HAP-1 (cell line): ENCODE data around the gene RAB22A.
A peak's percentile ranks its signal among the peaks of the same experiment; 100 is the strongest.

Experiments
- DNase-seq, 2 experiments: peaks; one replicate each; pipeline ENCODE4 v3.0.0-alpha.2; 2016 to 2020; ENCODE audit warnings: low spot score in 2 of 2
- H3K27me3 ChIP-seq: fragments of 250-450 bp; sonication (Bioruptor Pico); 2 replicates; pipeline ENCODE4 v1.5.1; 2020; ENCODE audit warnings: low read depth, mild to moderate bottlenecking, moderate library complexity
- H3K36me3 ChIP-seq: fragments of 250-450 bp; sonication (Bioruptor Pico); replicated peaks from 2 replicates; pipeline ENCODE4 v1.5.1; 2020; ENCODE audit warnings: mild to moderate bottlenecking
- H3K4me1 ChIP-seq: fragments of 250-450 bp; sonication (Bioruptor Pico); 2 replicates; pipeline ENCODE4 v1.5.1; 2020; ENCODE audit warnings: mild to moderate bottlenecking
- H3K4me3 ChIP-seq: fragments of 250-450 bp; sonication (Bioruptor Pico); 2 replicates; pipeline ENCODE4 v1.5.1; 2020; ENCODE audit warnings: mild to moderate bottlenecking, moderate library complexity
- H3K9me3 ChIP-seq: fragments of 250-450 bp; sonication (Bioruptor Pico); 2 replicates; pipeline ENCODE4 v1.5.1; 2020; ENCODE audit warnings: mild to moderate bottlenecking, moderate library complexity
- in situ Hi-C: fragments of 300-500 bp; cut with MboI; formaldehyde crosslinking; loops from 3 replicates; pipeline ENCODE4 v1.14.3; 2020; ENCODE audit warnings: low sequenced_read_pairs, inconsistent platforms, mixed read lengths

Gene RAB22A, protein sequence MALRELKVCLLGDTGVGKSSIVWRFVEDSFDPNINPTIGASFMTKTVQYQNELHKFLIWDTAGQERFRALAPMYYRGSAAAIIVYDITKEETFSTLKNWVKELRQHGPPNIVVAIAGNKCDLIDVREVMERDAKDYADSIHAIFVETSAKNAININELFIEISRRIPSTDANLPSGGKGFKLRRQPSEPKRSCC

DNA sequence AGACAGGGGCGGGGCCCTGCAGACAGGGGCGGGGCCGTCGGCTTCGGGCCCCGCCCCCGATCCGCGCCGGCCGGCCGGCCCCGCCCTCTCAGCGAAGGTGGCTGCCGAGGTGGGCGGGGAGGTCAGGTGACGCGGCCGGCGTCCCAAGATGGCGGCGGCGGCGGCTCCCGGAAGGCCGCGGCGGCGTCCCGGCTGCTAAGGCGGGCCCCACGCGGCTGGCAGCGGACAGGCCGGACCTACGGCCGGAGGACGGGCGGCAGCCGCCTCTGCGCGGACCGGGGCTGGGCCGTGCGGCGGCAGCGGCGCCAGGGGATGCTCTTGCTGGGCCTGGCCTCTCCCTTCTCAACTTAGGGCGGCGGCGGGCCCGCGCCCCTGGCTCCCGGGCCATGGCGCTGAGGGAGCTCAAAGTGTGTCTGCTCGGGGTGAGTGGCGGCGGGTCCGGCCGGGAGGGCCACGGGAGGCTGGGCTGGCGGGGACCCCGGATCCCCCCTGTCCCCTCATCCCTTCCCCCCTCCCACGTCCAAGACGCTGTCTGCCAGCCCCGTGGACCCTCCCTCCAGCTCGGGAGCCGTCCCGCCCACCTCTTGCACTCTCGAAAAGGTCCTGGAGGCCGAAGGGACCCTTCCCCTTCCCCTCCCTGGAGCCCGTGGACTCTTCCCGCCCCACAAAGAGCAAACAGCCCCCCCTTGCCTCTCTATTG lies at the start of gene RAB22A:
TSS of gene RAB22A (plus strand) at position 125 of the 700 bp plus-strand sequence. CDS start at position 387, 262 bp downstream.
- Histone ChIP-seq H3K4me1 (peaks cover 11% of the 10 kb centered on the region), H3K4me3 (peak within 1 kb of the TSS; percentile 76), H3K27me3 (no peaks in the 10 kb centered on the region), H3K36me3 (peaks cover 9% of the 10 kb centered on the region), H3K9me3 (no peaks in the 10 kb centered on the region)
- DNase-seq: peak; percentile 51 to 81
- in situ Hi-C loops: no loop called here

DNA sequence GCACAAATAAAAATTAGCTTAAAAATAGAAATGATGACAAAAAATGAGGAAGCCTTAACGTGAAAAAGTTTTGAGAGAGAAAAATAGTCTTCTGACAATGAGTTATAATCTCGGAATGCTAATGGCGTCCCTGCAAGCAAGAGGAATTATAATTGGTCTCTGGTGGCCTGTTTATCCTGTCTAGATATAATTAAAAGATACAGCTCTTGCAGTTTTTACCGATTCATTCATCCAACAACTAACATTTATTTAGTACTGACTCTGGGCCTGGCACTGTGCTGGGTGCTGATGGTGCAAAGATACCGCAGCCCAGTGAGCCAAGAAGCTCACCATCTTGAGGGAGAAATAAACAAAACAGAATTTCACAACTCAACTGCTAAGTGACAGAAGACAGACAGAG lies 49.5 kb upstream of the RAB22A start:
- Histone ChIP-seq H3K4me1 (no peaks in the 10 kb centered on the region), H3K36me3 (no peaks in the 10 kb centered on the region), H3K27me3 (no peaks in the 10 kb centered on the region), H3K9me3 (no peaks in the 10 kb centered on the region), H3K4me3 (no peak overlapping the region)
- no peak for DNase-seq
- in situ Hi-C loops: no loop called here

DNA sequence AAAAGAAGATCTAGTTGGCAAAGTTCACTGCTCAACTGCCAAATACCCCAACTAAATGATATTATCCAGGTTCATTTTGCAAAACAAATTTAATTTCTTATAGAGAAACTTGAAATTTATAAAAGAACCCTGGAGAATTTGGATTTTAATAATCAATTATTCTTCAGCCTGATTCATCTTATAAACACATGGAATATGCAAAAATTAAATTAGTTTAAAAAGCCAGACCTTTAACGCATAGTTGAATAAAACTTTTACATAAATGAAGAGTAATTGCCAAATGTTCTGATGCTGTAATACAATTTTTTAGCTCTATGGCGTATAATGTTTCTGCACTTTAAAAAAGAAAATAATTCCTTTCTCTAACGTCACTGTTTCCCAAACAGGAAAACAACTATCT lies 47.9 kb upstream of the RAB22A start:
- Histone ChIP-seq H3K36me3 (no peaks in the 10 kb centered on the region), H3K4me1 (no peaks in the 10 kb centered on the region), H3K27me3 (no peaks in the 10 kb centered on the region), H3K4me3 (no peak overlapping the region), H3K9me3 (no peaks in the 10 kb centered on the region)
- DNase-seq: no peak
- in situ Hi-C loops: no loop called here

DNA sequence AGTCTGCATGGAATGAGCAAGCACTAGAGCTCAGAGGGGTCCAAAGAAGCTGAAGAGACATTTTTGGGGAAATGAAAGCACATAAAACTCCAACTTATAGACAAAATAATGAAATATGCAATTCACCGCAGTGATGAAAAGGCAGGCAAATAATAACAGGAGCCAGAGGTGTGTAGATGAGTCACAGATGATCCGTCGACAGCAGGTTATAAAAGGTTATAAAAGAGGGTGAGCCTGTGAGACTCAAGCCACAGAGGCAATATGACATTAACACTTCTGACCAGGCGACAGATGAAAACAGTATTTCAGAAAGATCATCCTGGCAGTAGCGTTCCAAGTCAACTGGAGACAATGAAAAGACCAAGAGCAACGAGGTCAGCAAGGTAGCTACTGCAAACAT lies 45.2 kb upstream of the RAB22A start:
- H3K9me3 ChIP-seq: no peaks in the 10 kb centered on the region
- H3K4me3 ChIP-seq: no peak overlapping the region
- H3K36me3 ChIP-seq: no peaks in the 10 kb centered on the region
- DNase-seq: no peak
- no peaks in the 10 kb centered on the region for H3K27me3 ChIP-seq
- in situ Hi-C loops: no loop called here
- no peaks in the 10 kb centered on the region for H3K4me1 ChIP-seq

DNA sequence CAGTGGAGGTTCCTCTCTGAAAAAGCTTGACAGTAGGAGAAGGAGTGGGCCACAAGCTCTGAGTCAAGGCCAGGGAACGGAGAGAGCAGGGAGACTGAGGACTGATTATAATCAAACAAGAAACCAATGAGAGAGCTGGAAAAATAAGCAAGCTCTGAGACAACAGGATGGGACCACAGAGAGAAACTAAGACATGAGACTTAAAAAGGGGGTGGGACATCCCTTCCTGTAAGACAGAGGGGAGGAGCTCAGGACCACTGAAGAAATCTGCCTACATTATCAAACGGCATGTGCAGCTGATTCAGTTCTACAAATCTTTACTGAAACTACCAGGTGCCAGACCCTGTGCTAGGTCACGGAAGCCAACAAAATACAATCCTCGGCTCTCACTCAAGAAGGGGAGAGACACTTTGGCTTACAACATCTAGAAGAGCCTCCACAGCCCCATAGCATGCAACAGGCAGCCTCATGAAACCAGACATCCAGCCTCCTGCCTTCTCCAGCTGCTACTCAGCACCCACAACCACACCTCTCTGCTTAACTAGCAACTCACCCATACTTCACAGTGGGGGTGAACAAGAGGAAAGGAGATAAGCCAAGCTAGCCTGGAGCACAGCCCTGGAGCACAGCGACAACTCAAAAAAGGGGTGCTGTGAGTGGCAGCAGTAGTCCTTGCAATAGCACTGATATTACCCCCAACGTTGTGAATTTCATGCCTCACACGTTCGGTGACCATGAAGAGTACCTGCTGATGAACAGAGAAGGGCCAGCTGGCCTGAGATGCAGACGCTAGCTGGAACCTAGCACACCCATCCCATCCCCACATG lies 41.9 kb upstream of the RAB22A start:
- Histone ChIP-seq H3K4me3 (no peak overlapping the region), H3K4me1 (no peaks in the 10 kb centered on the region), H3K27me3 (no peaks in the 10 kb centered on the region), H3K36me3 (no peaks in the 10 kb centered on the region), H3K9me3 (no peaks in the 10 kb centered on the region)
- in situ Hi-C loops: no loop called here
- no peak for DNase-seq

DNA sequence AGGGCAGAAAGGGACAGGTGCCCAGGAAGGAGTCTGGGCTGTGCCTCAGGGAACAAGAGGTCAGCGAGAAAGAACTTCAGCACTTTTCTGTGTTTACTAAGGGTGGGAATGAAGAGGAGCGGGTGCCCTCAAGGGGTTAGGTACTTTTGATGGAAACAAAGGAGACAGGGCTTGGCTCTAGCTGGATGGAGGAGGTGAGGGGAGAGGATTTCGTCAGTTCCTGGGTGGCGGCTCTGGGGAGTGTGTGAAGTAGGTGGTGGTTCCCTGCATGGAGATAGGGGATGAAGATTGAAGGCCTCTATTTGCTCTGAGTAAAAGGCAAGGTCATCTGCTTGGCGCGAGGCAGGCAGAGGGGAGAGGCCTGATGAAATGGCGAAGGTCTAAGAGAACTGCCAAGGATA lies 41.1 kb upstream of the RAB22A start:
- in situ Hi-C loops: no loop called here
- Histone ChIP-seq H3K36me3 (no peaks in the 10 kb centered on the region), H3K4me1 (no peaks in the 10 kb centered on the region), H3K9me3 (no peaks in the 10 kb centered on the region), H3K27me3 (no peaks in the 10 kb centered on the region), H3K4me3 (no peak overlapping the region)
- DNase-seq: no peak

DNA sequence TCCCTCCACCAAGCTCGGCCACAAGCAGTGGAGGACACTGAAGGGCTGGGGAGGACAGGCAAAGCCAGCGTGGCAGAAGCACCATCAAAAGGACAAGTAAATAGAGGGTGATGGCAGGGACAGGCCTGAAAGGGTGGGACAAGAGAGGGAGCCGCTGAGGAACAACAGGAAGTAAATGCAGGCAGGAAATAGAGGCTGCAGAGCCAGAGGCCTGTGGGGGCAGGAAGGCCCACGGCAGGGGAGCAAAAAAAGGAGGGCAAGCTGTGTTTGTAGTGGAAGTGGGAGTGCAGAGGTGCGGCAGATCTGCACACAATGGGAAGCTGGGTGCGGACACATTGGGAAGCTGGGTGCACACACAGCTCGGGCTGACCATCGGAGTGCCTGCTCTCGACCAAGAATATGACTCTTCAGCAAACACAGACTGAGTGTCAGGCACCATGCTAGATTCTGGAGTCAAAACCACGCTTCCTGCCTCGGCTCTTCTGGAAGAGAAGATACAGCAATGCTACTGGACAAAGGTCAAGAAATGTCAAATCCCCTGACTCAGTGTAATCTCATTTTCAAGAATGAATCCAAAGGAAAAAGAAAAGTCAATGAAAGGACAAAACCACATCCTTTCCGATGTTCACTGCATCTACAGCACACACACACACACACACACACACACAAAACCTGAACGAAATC lies 40.4 kb upstream of the RAB22A start:
- Histone ChIP-seq H3K4me1 (no peaks in the 10 kb centered on the region), H3K36me3 (no peaks in the 10 kb centered on the region), H3K27me3 (no peaks in the 10 kb centered on the region), H3K9me3 (no peaks in the 10 kb centered on the region), H3K4me3 (no peak overlapping the region)
- in situ Hi-C loops: no loop called here
- no peak for DNase-seq

DNA sequence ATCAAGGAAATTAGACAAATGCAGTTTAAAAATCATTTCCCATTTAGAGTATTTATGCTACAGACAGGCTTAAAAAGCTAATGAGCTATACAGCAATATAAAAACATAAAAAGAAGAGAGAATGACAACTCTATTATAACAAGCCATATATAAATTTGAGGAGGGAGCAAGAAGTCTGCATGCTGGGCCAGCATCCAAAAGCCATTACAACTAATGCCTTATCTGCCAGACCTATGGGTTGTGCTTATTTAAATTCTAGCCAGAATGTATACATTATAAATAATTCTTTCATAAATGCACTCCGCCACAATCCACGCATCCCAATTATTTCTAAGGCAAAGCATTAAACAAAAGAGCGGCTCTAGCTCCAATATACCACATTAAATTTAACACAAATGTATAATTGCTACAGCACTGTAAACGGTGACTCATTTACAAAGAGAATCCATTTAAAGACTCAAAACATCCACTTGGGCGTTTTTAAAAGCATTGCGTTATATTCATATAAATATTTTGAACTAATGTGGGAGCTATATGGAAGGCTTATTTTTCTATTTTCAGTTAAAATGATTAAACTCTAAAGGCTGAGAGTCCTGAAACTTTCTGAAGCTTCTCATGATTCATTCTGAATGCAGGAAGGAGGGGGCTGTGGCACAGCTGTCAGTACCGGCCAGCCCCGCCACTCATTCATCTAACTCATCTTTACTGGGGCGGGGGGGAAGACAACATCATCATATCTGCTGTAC lies 37.7 kb upstream of the RAB22A start:
- no peaks in the 10 kb centered on the region for H3K4me1 ChIP-seq
- in situ Hi-C loops: no loop called here
- H3K4me3 ChIP-seq: no peak overlapping the region
- H3K27me3 ChIP-seq: no peaks in the 10 kb centered on the region
- no peaks in the 10 kb centered on the region for H3K9me3 ChIP-seq
- DNase-seq: no peak
- no peaks in the 10 kb centered on the region for H3K36me3 ChIP-seq

DNA sequence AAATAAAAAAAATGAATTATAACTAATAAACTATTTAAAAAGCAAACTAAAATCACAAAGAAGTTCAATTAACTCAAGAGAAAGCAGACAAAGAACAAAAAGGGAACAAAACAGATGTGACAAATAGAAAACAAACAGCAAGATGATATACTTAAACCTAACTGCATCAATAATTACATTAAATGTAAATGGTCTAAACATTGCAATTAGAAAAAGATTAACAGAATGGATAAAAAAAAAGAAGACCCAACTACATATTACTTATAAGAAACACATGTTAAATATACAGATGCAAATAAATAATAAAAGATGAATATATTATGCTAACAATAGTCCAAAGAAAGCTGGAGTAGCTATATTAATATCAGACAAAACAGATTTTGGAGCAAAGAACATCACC lies 35.1 kb upstream of the RAB22A start:
- no peak for DNase-seq
- Histone ChIP-seq H3K4me3 (no peak overlapping the region), H3K4me1 (no peaks in the 10 kb centered on the region), H3K9me3 (no peaks in the 10 kb centered on the region), H3K36me3 (no peaks in the 10 kb centered on the region), H3K27me3 (no peaks in the 10 kb centered on the region)
- in situ Hi-C loops: no loop called here

DNA sequence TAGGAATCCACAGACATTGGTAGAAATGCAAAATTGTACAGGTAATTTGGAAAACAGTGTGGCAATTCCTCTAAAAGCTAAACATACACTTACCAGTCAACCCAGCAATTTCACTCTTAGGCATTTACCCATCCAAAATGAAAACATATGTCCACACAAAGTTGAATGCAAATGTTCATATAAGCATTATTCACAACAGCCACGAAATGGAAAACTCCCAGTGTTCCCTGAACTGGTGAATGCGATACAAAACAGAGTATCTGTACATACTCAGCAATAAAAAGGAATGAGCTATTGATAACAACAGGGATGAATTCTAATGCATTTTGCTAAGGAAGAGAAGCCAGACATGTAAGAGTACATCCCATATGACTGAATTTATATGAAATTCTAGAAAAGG lies 32.4 kb upstream of the RAB22A start:
- no peaks in the 10 kb centered on the region for H3K4me1 ChIP-seq
- no peak overlapping the region for H3K4me3 ChIP-seq
- in situ Hi-C loops: no loop called here
- H3K27me3 ChIP-seq: no peaks in the 10 kb centered on the region
- no peak for DNase-seq
- no peaks in the 10 kb centered on the region for H3K36me3 ChIP-seq
- no peaks in the 10 kb centered on the region for H3K9me3 ChIP-seq

DNA sequence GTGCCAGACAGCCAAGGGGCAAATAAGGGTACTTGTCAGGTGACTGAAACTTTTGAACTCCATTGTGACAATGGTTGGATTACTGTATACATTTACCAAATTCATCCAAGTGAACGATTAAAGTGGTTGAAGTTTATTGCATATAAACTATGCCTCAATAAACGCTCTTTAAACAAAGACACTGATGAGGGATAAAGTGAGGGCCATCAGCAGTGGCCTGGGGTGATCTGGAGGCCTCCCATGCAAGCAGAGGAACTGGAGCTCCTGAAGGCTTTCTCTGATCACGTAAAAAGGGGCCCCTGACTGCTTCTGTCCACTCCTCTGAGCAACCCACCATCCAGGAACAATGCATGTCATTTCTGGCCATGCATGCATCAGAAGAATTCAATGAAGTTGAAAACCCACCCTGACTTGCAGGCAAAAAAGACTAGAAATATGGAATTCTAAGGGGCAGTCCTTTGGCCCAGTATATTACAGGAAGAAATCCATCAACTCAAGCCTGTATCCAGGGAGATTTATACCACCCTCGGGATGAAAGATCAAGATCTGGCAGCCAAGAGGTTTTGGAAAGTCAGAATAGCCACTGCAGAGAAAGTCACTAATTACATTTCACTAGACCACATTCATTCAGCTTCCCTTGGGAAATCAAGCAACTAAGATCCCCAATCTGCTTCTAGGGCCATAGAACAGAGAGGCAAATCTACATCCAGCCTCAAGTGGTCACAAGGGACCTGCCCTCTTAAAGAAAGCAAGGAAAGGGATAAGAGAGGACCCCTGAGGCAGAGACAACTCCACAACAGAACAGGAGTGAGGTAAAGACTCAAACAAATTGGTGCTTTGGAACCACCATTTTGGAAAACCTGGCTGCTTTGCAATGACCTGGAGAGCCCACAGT lies 31.7 kb upstream of the RAB22A start:
- in situ Hi-C loops: no loop called here
- Histone ChIP-seq H3K36me3 (no peaks in the 10 kb centered on the region), H3K27me3 (no peaks in the 10 kb centered on the region), H3K4me1 (peaks cover 3% of the 10 kb centered on the region), H3K9me3 (no peaks in the 10 kb centered on the region), H3K4me3 (no peak overlapping the region)
- no peak for DNase-seq

DNA sequence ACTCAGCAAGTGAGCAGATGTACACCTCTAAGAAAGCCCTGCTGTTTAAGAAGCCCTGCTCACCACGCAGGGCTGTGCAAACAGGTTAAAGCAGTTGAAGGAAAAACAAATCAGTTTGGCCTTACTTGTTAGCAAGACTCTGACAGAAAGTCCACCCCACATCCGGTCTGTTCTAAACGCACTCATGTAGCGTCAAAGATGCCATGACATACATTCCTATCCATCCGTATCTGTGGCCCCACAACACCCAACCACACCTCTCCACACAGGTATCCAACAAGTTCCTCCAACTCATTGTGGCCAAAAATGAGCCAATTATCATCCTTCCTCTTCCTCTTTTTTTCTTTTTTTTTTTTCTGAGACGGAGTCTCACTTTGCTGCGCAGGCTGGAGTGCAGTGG lies 22.8 kb upstream of the RAB22A start:
- Histone ChIP-seq H3K27me3 (no peaks in the 10 kb centered on the region), H3K4me3 (no peak overlapping the region), H3K9me3 (no peaks in the 10 kb centered on the region), H3K36me3 (no peaks in the 10 kb centered on the region), H3K4me1 (peaks cover 7% of the 10 kb centered on the region)
- in situ Hi-C loops: no loop called here
- DNase-seq: no peak
